ENCODE measurements around the gene AGPAT3.

DNA sequence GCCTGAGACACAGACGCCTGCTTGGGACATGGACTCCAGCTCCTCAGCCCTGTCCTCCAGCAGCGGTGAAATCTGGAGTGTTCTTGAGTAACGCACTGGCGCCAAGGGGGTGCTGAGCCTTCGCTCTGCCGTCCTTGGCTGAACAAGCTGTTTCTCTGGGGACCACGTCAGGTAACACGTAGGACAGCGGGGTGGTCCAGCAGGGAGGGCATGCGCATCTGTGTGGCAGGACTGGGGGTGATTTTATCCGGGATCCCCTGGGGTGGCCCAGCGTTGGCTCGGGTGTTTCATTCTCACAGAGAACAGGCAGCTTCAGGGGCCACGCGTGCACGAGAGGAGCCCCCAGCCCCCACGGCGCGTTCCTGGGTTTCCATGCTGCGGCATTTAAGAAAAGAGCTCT is 61.2 kb downstream of the AGPAT3 start:
- TF ChIP-seq POLR2A (IDR thresholded peaks at IDR 0.05) (no peak), POLR2AphosphoS5 (IDR thresholded peaks at IDR 0.05) (no peak)
- TF ChIP-seq, protein P1, sequence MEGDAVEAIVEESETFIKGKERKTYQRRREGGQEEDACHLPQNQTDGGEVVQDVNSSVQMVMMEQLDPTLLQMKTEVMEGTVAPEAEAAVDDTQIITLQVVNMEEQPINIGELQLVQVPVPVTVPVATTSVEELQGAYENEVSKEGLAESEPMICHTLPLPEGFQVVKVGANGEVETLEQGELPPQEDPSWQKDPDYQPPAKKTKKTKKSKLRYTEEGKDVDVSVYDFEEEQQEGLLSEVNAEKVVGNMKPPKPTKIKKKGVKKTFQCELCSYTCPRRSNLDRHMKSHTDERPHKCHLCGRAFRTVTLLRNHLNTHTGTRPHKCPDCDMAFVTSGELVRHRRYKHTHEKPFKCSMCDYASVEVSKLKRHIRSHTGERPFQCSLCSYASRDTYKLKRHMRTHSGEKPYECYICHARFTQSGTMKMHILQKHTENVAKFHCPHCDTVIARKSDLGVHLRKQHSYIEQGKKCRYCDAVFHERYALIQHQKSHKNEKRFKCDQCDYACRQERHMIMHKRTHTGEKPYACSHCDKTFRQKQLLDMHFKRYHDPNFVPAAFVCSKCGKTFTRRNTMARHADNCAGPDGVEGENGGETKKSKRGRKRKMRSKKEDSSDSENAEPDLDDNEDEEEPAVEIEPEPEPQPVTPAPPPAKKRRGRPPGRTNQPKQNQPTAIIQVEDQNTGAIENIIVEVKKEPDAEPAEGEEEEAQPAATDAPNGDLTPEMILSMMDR (IDR thresholded peaks at IDR 0.05): no peak

All from prostate gland (tissue), 2 donors.